Activated CD8-positive, alpha-beta memory T cell treated with anti-CD3 and anti-CD28 coated beads for 1 hour (primary cell): ENCODE measurements around the gene KSR1.

Experiments used
- DNase-seq, 2 donors: peaks; one replicate each; pipeline ENCODE4 v3.0.0-alpha.2; 2020; ENCODE audit warnings: low read depth in 1 of 2; ENCODE audit errors: extremely low read depth in 1 of 2

KSR1 gene

GRCh38 chr17:27532269-27533263 lies 76.3 kb downstream of the KSR1 start:
- no peak for DNase-seq

DNA sequence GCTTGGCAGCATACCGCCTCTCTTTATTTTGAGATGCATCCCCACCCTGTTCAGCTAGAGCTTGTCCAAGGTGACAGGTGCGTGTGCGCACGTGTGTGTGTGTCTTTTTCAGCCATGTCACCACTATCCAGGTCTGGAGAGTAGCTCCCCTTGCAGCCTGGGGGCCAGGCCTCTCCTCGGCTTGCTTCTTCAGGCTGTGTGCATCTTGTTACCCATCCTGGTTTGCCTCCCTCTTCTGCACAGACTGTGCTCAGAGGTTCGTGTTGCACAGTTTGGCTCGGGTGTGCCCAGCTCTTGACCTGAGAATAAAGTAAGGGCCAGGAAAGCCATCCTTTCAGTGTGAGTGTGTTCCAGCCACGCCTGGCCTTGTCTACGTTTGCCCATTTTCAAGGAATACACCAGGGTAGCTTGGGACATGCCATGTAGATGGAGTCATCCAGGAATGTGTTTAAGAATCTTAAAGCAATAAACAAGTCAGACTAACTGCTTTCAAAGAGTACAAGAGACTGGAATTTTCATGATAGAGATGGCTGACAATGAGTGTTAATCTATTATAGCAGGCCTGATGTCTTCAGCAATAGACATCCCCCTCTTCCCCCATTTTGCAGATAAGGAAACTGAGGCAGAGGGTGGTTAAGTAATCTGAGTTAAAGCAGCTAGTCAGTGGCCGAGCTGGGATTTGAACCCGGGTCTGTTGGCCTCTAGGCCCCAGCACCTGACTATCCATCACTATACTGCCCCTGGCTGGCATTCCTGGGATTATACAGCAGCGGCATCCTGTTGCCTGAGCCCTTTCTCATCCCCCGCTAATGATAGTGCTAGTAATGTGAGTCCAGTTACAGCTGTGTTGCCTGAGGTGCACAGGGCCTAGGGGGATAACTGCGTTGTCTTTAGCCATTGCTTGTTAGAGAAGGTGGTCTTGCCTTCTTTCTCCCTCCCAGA lies 77.9 kb downstream of the KSR1 start:
- DNase-seq, result no peak

DNA sequence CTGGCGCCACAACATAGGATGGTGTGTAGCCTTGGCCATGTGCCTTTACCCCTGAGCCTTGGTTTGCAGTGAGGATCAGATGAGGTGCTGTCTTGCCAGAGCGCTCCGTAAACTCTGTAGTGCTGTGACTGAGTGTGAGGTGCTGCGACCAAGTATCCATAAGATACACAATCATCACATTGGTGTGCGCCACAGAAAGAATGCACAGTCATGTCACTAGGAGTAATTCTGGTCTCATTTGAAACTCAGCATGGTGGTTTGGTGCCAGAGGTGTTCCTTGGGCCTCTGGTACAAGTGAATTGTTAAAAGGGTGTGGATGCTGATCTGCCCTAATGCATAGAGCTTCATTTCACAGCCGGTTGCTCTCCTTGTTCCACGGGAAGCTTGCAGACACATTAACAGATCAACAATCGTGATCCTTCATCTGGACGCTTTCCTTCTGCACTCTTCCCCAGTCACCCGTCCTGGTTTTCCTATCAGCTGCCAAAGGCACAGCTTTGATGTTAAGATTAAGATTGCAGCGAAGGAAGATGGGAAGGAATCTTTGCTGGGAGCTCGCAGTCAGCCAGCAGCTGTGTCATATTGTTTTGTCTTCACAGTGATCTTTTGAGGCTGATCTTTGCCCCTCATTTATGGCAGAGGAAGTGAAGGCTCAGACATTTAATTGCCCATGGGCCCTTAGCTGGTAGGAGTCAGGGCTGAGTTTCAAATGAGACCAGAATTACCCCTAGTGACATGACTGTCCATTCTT lies 79.1 kb downstream of the KSR1 start:
- DNase-seq, result no peak

- no peak for DNase-seq
Measured at GRCh38 chr17:27535975-27536374, 79.7 kb downstream of the KSR1 start.

DNA sequence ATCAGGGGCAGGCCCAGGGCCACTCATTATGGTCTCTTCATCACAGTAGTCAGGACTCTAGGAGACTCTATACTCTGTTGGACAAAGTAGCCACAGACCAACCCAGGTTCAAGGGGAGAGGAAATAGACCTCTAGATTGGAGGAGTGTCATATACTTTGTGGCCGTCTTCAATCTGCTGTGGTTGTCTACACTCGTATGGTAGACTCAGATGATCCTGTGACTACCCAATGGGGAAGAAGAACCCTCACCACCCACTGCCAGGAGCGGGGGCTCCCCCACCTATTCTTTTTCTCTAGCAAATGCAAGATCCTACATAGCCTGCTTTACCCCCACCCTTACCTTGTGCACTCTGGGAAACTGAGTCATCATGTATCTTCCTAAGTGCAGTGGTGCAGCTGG lies 80.5 kb downstream of the KSR1 start:
- no peak for DNase-seq

GRCh38 chr17:27538156-27538955 lies 82.1 kb downstream of the KSR1 start:
- no peak for DNase-seq

GRCh38 chr17:27539152-27539551 lies 82.9 kb downstream of the KSR1 start:
- no peak for DNase-seq

GRCh38 chr17:27539794-27540317 lies 83.6 kb downstream of the KSR1 start:
- DNase-seq, result no peak

- DNase-seq, result no peak
Measured at GRCh38 chr17:27540318-27541101, 84.3 kb downstream of the KSR1 start.

DNA sequence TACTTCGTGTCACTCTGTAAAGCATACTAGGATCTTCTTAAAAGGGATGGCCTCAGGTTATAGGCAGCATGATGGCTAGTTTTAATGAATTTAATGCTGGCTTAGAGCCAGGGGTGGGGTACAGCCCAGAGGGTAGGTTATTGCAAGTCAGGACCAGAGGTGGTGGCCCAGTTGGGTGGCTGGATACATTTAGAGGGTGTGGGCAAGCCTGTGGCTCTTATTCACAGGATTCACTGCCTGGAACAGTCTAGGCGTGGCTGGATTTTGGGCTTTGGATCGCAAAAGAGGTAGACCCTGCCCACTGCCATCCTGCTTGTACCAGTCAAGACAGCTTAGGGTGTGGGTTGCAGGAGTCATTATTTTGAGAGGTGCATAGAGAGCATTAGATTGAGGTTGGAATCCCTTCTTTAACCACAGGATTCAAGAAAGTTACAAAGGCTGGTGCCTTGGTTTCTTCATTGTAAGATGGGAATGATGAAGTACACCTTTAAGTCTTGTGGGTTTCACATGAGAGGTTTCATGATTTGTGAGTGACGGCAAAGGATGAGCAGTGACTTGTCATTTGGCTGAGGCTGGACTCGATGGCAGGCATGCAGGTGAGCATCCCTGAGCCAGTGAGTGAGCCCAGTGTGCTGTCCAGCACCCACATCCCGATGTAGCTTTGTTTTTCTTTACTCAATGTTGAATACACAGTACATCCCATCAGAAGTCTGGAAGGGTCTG lies 85.2 kb downstream of the KSR1 start:
- DNase-seq, result no peak

DNA sequence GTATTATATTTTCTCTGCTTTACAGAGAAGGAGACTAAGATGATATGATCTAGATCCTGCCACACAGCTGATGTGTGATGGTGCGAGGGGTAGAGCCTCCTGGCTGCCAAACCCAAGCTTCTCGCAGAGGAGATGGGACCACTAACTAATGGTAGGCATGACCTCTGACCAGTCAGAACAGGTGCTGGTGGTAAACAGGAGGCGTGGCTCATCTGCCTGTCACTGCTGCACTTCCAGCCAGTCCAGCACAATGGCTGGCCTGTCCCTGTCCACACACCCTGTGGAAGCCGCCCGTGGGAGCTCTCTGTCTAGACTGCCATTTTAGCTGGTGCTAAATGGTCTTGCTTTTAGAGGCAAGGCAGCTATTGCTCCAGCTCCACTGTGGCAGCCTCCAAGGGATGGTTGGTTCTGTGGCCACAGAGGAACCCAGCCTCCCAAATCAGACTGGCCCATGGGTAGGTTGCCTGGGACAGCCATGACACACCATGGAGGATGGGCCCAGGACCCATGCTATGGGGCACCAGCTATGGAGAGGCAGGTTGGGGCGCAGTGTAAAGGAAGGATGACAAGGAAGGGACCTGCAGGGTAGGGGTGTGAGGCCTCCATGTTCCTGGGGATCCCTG lies 86.7 kb downstream of the KSR1 start:
- DNase-seq, result no peak

DNA sequence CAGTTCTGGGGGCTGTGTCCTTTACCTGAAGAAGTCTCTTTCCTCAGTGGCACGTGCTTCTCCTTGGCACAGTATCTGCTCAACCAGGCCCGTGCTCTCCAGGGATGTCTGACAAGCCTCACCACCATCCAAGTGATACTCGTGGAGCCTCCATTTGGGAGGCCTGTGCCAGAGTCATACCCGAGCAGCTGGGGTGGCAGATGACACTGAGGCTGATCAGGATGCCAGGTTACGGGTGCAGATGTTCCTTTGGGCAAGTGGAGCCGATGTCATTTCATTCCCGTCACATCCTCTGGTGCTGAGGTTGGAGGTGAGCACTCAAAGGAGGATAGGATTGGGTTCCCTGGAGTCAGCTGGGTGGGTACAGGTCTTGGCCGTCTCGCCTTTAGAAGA lies 87.2 kb downstream of the KSR1 start:
- DNase-seq, result no peak

DNA sequence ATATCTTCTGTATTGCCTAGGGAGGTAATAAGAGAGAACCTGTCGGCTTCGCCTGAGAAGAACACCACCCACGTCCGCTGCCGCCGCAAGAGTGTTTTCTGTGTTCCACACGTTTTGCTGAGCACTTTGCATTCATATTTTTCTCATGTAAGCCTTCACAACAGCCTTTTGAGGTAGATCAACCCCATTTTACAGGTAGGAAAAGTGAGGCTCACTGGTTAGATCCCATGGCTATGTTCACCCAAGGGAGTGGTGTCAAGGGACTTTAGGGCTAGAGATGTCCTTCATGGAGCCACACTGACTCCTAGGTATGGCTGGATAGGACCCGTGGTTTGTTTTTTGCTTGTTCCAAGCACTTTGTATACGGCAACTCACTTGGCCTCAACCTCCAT lies 87.7 kb downstream of the KSR1 start:
- no peak for DNase-seq

DNA sequence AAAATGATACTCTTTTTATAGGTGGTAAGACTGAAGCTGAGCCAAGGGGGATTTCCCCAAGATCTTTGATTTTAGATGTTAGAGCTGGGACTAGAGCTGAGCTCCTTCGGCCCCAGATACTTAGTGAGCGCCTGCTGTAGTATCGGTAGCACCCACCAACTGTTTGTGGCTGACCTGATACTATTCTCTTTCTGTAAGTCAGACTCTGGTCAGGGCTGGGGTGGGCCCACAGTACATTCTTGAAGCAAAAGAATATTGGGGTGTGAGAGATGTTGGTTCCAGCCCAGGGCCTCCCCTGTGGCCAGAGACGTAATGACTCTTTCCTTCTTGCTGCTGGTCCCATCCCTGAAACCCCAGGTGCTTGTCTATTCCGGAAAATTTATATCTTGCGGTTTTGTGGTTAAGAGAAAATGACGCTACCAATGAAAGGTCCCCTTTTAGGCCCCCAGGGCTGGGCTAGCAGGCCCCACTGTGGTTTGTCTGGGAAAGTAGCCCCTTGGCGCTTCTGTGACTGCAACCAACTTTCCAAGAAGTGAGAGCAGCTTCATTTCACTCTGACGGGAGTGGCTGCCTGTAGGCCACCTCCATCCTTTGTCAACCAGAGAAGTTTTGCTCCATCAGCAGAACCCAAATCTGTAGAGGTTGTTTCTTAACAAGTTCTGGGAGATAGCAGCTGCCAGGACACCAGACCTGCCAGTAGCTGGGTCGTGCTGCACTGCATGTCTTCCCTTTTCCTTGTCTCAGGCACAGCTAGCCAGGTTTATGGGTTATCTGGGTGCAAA lies 88.3 kb downstream of the KSR1 start:
- DNase-seq, result peak in 1 of 2 donors; percentile 15

- no peak for DNase-seq
Measured at GRCh38 chr17:27545562-27546229, 89.4 kb downstream of the KSR1 start.

- no peak for DNase-seq
Measured at GRCh38 chr17:27546624-27547300, 90.5 kb downstream of the KSR1 start.
